Endodermal cell (in vitro differentiated cells): ENCODE data around the gene HS6ST3. TPM values are rescaled to one million over a fixed set of nuclear protein-coding genes. Genes with fewer than 3 reads are reported as not detected.

Experiments
- DNase-seq: peaks from one replicate; pipeline ENCODE4 v3.0.0-alpha.2; 2017
- H3K27ac ChIP-seq: 2 replicates; pipeline ENCODE4 v1.5.1; 2013; ENCODE audit warnings: mild to moderate bottlenecking, low read depth, low read length, moderate library complexity
- H3K27me3 ChIP-seq: 2 replicates; pipeline ENCODE4 v1.6.1; 2013; ENCODE audit warnings: mild to moderate bottlenecking, low read length, moderate library complexity; ENCODE audit not compliant: insufficient read depth, control insufficient read depth, poor library complexity, severe bottlenecking
- H3K36me3 ChIP-seq: 2 replicates; pipeline ENCODE4 v1.7.0; 2013; ENCODE audit warnings: mild to moderate bottlenecking, low read length, moderate library complexity; ENCODE audit not compliant: control insufficient read depth, insufficient read depth
- H3K4me1 ChIP-seq: one replicate; pipeline ENCODE4 v1.7.0; 2013; ENCODE audit warnings: low read length; ENCODE audit not compliant: control insufficient read depth, insufficient read depth
- H3K4me3 ChIP-seq: 2 replicates; pipeline ENCODE4 v1.5.1; 2013; ENCODE audit warnings: mild to moderate bottlenecking, low read length, moderate library complexity
- H3K9ac ChIP-seq: 2 replicates; pipeline ENCODE4 v1.6.1; 2013; ENCODE audit warnings: mild to moderate bottlenecking, low read length, moderate library complexity; ENCODE audit not compliant: poor library complexity, severe bottlenecking; ENCODE audit errors: extremely low read depth
- H3K9me3 ChIP-seq: 2 replicates; pipeline ENCODE4 v1.6.1; 2013; ENCODE audit warnings: mild to moderate bottlenecking, low read length, moderate library complexity; ENCODE audit not compliant: control insufficient read depth
- H3K27ac Mint-ChIP-seq: 2 replicates; pipeline ENCODE4 v1.8.0; 2020; ENCODE audit warnings: mixed read lengths
- H3K27me3 Mint-ChIP-seq: 2 replicates; pipeline ENCODE4 v1.8.0; 2021; ENCODE audit warnings: mild to moderate bottlenecking, mixed read lengths; ENCODE audit not compliant: insufficient read depth
- H3K36me3 Mint-ChIP-seq: 2 replicates; pipeline ENCODE4 v1.8.0; 2020; ENCODE audit warnings: low read depth, mixed read lengths
- H3K4me1 Mint-ChIP-seq: 2 replicates; pipeline ENCODE4 v1.8.0; 2020; ENCODE audit warnings: mixed read lengths
- H3K4me3 Mint-ChIP-seq: 2 replicates; pipeline ENCODE4 v1.8.0; 2020; ENCODE audit warnings: mild to moderate bottlenecking, moderate library complexity, mixed read lengths
- H3K9me3 Mint-ChIP-seq: 2 replicates; pipeline ENCODE4 v1.8.0; 2020; ENCODE audit warnings: mild to moderate bottlenecking, mixed read lengths
- CTCF ChIP-seq: fragments of 200-600 bp; sonication (generic); conservative IDR thresholded peaks from 2 replicates; pipeline ENCODE4 v1.5.0; 2021; ENCODE audit warnings: antibody characterized with exemption, mild to moderate bottlenecking
- WGBS, 2 experiments: methylation state at CpG; one replicate each; pipeline versions ENCODE4 v1.1.5 to v1.1.7; 2013; ENCODE audit warnings: missing lambda C conversion rate in 2 of 2, mixed read lengths in 1 of 2; ENCODE audit not compliant: insufficient coverage in 1 of 2, insufficient read length in 1 of 2; 5-methylcytosine and 5-hydroxymethylcytosine counted together
- total RNA-seq, 2 donors: library from RNA; stranded (reverse); fragmentation: NEBNext Ultra II Directional in 1 of 2; extraction: Animal tissue kit (Norgen Biotek cat#: 25700) in 1 of 2; gene quantifications; 2 replicates in 1 of 2; 3 replicates in 1 of 2; pipeline ENCODE4 v1.2.1, GENCODE V29; 2021

Gene HS6ST3
- total RNA-seq, 2 donors from 2014 or later: 0.84 to 1.1 TPM

DNA sequence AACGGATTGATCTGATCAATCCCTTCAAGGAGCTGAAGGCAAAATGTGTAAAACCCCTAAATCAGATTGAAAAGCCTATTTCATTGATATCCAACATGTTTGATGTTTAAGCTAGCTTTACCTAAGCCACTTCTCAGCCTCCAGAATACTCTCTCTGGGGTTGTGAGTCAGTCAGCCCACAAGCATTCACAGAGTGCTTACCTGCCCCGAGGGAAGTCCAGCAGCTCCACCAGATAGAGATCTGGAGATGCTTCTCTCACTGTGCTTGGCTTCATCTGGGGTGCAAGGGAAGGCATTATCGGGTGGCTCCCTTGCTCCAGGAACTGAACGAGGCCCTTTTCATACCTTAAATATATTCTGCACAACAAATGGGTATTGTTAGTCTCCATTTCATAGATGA lies 744.7 kb downstream of the HS6ST3 start:
- Histone ChIP-seq H3K4me3 (no peak overlapping the region), H3K9ac (no peak overlapping the region), H3K27ac (no peak overlapping the region), H3K9me3 (no peaks in the 10 kb centered on the region), H3K27me3 (peaks cover 5% of the 10 kb centered on the region), H3K4me1 (no peaks in the 10 kb centered on the region), H3K36me3 (no peaks in the 10 kb centered on the region)
- H3K36me3 Mint-ChIP-seq: no peaks in the 10 kb centered on the region
- 85 to 90% methylated on average over 3 to 4 of the region's 4 CpGs for WGBS, 2 experiments
- DNase-seq: no peak
- TF ChIP-seq CTCF: no peak
- no peak overlapping the region for H3K4me3 Mint-ChIP-seq
- H3K27me3 Mint-ChIP-seq: peaks cover 16% of the 10 kb centered on the region
- no peaks in the 10 kb centered on the region for H3K9me3 Mint-ChIP-seq
- H3K27ac Mint-ChIP-seq: no peak overlapping the region
- peaks cover 8% of the 10 kb centered on the region for H3K4me1 Mint-ChIP-seq

DNA sequence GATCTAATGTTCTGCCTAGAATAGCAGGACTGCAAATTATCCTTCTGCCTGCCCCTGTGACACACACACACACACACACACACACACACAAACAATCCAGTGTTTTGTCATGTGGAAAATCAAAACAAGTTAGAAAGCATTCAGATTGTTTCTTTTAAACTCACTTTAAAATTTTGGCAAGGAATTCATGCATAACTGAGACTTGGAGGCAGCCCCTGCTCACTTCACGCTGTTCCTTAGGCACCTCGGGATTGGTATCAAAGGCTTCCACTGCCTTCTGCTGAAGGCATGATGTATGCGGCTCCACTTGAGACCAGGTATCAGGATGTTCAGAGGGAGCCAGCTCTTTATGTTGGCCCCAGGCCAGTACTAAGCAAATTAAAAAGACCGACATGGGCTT lies 745.6 kb downstream of the HS6ST3 start:
- Mint-ChIP-seq H3K36me3 (no peaks in the 10 kb centered on the region), H3K27ac (no peak overlapping the region), H3K4me1 (peaks cover 8% of the 10 kb centered on the region), H3K9me3 (no peaks in the 10 kb centered on the region), H3K4me3 (no peak overlapping the region), H3K27me3 (peaks cover 19% of the 10 kb centered on the region)
- Histone ChIP-seq H3K4me3 (no peak overlapping the region), H3K9me3 (no peaks in the 10 kb centered on the region), H3K4me1 (no peaks in the 10 kb centered on the region), H3K27me3 (peaks cover 5% of the 10 kb centered on the region), H3K27ac (no peak overlapping the region), H3K9ac (no peak overlapping the region), H3K36me3 (no peaks in the 10 kb centered on the region)
- no peak for TF ChIP-seq CTCF
- 94 to 100% methylated on average over 2 to 4 of the region's 4 CpGs for WGBS, 2 experiments
- DNase-seq: no peak

DNA sequence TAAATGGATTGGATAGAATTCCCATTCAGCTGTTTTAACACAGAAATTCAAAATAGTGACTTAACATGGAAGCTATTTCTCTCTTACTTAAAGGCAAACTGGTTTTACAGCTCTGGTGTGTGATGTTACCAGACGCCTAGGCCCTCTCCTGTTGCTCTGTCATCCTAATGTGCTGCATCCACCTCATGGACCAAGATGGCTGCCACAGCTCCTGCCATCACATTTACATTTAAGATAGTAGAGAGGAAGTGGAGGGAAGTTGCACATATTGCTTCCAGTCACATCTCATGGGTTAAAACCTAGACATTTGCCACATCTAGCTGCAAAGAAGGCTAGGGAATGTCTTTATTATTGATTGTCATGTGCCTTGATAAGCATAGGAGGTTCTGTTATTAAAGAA lies 746.8 kb downstream of the HS6ST3 start:
- Histone ChIP-seq H3K36me3 (no peaks in the 10 kb centered on the region), H3K9me3 (no peaks in the 10 kb centered on the region), H3K4me3 (no peak overlapping the region), H3K27ac (no peak overlapping the region), H3K27me3 (peaks cover 5% of the 10 kb centered on the region), H3K9ac (no peak overlapping the region), H3K4me1 (no peaks in the 10 kb centered on the region)
- Mint-ChIP-seq H3K36me3 (no peaks in the 10 kb centered on the region), H3K4me1 (peaks cover 8% of the 10 kb centered on the region), H3K27me3 (peaks cover 21% of the 10 kb centered on the region), H3K4me3 (no peak overlapping the region), H3K27ac (no peak overlapping the region), H3K9me3 (no peaks in the 10 kb centered on the region)
- 86 to 90% methylated on average over 1 of the region's 1 CpG for WGBS, 2 experiments
- TF ChIP-seq CTCF: no peak
- no peak for DNase-seq
